Stimulated activated CD4-positive, alpha-beta T cell treated with anti-CD3 and anti-CD28 coated beads, Interleukin-4, amount 100 ng/mL, for 4 hours (primary cell): ENCODE data around the gene PNMA6F.

ENCODE experiments used
- DNase-seq, 2 experiments: peaks; one replicate each; pipeline ENCODE4 v3.0.0-alpha.2; 2020

PNMA6F gene

DNA sequence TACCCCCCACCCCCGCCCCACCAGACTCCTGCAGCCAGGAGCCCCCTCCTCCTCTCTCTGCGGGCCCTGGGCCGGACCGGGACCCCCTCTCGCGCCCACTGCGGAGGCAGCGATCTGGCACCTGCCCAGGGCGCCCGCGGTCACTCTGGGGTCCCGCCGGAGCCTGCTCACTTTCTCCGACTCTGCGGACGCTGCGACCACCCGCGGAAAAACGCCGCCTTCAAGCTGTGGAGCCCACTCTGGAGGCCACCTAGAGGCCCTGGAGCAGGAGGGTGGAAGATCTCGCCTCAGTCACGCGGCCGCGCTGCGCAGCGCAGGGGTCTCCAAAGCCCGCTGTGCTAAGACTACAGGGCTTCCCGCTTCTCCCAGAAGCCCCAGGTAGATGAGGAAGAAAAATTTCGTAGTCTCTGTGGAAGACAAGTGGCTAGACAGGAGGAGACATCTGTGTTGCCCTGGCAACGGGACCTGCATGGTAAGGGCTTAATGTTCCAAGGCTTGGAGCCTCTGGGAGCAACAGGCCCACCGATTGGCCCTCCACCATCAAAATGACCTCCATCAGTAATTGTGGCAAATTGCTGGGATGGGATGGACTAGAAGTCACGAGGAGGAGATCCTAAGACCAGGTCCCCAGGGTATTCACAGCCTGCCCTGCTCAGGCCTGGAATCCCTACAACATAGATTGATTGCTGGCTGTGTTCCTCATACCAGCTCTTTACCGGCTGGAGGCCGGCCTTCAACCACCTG, at the start of gene PNMA6F:
Gene PNMA6F (minus strand): TSS at position 387 of the 744 bp plus-strand sequence. CDS start 1,093 bp downstream, outside the sequence.
- DNase-seq = no peak

DNA sequence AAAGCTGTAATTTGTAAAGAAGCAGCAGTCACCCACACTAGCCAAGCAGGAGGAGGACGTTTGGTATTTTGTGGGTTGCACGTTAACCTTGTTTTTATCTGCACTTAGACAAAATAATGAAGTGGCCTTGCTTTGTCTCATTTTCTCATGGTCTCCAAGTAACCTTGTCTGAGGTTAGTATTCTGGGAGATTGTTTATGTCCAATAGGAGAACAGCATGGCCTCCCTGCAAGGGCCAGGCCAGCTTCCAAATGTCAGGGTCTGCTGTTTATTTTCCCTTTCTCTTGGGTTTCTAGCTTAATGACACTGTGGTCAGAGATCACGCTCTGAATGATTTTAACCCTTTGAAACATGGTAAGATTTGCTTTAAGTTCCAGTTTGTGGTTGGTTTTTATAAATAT, 49.7 kb upstream of the PNMA6F start:
- no peak for DNase-seq

DNA sequence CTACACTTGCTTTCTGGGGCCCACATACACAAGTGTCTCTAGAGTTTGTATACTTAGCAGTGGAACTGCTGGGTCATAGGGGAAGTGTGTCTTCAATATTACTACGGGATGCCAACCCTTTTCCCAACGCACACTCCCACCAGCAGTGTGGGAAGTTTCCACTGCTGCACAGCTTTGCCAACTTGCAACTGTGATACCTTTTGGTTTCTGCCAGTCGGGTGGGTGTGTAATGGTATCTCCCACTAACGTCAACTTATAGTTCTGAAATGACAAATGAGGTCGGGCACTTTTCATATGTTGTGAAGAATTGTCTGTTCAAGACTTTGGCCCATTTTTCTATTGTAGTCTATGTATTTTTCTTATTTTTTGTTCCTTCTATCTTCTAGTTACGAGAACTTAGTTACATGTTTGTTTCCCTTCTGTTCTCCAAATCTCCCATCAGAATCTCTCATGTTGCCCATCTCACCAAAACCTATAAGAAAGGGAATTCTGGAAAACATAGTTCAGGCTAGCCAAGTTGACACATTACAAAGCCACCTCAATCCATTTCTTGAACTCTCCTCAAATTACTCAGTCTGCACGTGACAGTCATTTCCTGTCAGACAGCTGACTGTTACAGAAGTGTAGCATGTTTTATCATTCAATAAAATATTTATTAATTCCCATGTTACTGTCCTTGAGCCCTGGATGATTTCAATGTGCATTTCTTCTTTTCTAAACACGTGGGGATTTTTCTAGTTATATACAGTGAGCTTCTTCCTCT, 48.9 kb upstream of the PNMA6F start:
- no peak for DNase-seq

DNA sequence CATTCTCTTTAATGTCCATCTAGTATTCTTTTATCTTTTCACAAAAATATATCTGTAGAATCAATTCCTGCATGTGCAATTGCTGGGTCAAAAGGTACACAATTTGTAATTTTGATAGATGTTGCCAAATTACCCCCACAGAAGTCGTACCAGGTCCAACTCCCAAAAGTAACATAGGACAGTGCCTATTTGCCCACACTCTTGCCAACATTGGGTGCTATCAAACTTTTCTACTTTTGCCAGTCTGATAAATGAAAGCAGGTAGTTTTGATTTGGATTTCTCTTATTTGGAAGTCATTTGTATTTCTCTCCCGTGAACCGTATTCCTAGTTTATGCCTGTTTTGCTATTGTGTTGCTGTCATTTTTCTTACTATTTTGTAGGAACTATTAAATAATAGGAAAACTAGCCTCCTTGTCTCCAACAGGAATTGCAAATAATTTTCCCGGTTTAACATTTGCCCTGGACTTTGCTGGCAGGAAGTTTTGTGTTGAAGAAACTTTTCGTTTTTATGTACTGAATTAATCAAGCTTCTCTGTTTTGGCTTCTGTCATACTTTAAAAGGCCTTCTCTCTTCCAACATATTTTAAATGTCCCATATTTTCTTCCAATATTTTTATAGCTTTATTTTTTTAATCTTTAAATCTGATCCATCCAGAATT, 45.4 kb upstream of the PNMA6F start:
- DNase-seq = no peak

DNA sequence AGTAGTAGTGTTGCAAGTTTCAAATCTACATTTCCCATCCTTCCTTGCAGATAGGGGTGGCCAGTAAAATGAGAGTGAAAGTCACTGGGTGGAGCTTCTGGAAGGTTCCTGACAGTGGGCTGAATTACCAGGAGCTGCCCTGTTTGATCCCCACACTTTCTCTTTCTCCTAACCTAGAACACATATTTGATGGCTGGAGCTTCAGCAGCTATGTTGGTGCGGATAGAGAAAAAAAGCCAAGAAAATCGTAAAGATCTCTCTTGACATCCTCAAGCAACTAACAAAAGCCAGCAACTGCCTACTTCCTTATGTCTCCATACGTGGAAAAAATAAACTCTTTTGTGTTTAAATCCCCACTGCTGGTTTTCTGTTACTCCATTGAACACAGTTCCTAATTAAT, 44.6 kb upstream of the PNMA6F start:
- no peak for DNase-seq

DNA sequence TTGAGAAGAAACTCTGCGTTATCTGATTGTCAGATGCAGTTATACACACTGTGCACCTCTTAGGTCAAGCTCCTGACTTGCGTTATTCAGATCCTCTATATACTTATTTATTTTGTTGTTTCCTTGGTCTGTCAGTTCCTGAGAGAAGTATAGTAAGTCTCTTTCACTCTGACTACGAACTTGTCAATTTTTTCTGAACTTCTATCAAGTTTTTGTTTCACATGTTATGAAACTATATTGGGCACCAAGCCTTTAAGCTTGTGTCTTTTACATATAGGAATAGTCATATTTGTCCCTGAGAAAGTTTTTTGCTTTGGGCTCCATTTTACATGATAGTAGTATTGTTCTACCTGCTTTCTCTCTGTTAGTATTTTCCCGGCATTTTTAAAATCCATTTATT, 44.1 kb upstream of the PNMA6F start:
- DNase-seq = no peak

DNA sequence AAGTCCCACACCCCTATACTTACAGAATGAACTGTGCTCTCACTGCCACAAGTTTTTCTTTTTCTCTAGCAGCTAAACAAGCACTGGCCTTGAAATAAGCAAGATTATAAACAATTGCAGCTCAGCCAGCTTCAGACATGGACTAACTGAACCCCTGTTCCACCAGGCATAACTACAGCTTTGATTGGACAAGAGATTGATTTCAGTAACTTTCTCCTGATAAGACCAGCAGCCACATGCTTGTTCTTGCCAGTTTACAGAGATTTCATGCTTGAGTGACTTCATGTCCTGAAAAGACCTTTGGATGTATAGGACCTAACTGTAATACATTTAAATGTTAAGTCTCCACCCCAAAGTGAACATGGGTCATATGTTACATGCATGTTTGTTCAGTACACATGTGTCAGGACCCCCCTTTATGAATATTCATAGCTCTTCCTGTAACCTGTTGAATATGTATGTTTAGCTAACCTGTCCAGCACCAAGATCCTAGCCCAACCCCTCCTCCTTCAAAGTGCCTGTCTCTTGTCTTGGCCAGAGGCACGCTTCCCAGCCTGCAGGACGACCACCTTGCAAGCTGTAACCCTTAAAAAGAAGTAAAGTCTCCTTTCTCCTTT, 40.3 kb upstream of the PNMA6F start:
- DNase-seq = no peak

DNA sequence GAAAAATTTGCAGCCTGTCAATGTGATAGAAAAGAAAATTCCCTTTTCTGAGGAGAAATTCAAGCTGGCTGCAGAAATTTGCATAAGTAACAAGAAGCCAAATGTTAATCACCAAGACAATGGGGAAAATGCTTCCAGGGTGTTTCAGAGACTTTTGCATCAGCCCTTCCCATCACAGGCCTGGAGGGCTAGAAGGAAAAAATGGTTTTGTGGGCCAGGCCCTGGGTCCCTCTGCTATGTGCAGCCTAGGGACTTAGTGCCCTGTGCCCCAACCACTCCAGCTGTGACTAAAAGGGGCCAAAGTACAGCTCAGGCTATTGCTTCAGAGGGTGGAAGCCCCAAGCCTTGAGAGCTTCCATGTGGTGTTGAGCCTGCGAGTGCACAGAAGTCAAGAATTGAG, 36.3 kb upstream of the PNMA6F start:
- DNase-seq = no peak

DNA sequence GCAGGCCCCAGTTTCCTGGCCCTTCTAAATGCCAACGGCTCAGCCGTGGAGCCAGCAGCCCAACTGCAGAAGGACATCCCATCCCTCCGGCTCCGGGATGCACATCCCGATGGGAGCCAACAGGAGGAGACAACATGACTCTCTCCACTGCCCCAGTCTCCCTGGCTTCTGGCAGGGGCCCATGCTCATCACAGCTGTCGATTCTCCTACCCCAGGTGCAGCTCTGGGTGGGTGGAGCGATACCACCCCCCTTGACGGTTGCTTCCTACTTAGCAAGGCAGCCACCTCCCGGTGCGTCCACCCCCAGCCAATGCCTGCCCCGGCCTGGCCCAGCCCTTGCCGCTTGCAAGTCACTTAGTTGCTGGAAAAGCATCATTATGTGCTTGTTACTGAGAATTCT, 31.8 kb upstream of the PNMA6F start:
- DNase-seq = no peak

DNA sequence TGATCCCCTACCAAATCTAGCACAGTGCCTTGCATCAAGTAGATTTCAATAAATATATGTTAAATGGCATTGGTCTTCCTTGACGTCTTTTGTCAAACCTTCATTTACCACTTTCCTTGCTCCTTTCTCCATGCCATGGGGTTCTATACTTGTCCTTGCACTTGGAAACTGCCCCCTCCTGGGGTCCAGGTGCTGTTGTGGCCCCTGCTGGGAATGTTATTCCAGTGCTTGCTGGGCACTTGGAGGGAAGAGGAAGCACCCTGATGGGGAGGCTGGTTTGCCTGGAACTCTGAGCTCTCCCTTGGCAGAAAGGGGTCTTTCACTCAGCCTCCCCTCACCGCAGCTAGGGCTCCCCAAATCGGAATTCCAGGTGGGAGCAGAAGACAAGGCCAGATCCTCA, 31.3 kb upstream of the PNMA6F start:
- no peak for DNase-seq

DNA sequence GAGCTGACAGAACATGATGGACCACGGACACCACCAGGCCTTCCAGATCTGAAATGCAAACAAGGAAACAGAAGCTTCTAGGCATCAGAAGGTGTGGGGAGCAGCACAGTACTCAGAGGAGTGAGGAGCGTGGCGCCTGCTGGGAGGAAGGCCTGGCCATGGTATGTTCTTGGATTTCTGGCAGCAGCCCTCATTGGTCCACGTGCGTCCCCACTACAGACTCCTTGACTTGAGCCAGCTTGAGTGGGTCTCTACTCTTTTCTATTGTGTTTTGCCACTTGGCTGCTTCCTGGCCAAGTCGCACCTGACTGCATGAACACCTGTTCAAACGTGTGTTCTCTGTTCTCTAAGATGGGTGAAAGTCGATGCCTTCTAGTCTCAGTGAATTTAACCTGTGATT, 30.4 kb upstream of the PNMA6F start:
- DNase-seq = no peak

DNA sequence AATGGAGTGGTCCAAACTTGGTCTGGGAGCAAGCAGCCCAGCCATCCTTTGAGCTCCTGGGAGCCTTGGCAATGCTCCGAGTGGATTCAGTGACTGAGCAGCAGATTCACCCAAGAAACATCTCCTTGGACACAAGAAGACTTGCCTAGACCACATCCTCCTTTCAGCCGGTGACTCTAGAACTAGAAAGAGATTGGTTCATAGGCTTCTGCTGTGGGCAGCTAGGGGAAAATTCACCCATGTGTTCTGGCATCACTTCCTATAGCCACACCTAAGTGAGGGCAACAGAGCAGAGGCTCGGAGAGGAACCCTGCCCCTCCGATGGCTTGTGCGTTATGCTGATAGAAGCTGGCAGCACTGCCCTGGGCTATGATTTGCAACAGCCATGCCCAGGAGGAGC, 28.4 kb upstream of the PNMA6F start:
- DNase-seq = no peak

DNA sequence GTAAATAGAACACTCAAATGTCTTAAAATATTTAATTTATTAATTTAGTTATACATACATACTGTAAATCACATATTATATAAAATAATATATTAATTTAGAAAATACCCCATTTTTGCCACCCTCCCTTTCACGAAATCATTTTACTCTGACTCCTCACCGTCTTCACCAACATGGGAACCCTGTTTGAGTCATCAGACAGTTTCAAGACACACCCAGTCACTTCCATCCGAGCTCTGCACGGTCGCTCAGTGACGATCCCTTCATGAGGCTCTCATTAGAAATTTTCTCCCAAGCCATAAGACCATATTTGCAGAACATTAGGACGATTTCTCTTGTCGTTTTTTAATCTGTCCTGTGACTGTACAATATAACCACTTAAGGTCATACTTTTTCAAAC, 26.9 kb upstream of the PNMA6F start:
- no peak for DNase-seq

DNA sequence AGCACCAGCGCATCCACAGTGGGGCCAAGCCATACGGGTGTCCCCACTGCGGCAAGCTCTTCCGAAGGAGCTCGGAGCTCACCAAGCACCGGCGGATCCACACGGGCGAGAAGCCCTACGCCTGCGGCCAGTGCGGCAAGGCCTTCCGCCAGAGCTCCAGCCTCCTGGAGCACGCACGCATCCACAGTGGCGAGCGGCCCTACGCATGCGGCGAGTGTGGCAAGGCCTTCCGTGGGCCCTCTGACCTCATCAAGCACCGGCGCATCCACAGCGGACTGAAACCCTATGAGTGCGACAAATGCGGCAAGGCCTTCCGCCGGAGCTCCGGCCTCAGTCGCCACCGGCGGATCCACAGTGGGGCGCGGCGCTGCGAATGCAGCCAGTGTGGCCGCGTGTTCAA, 26.0 kb upstream of the PNMA6F start:
- no peak for DNase-seq

DNA sequence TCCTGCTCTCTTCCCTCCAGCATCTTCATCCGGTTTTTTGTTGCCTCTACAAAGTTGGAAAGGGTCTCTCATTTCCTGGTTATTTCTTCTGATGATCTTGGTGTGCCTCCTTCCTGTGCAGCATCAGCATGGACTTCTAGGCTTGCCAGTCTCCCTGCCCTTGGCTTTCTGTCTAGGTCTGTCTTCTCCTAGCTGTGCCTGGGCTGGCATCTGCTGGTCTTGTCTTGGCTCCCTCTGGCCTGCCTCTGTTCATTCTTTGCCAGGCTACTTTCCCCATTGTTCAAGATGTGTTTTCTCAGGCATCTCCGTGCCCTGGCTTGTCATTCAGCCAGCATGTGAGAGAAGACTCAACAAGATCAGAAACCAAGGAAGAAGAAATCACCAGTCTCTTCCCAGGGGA, 22.1 kb upstream of the PNMA6F start:
- no peak for DNase-seq

DNA sequence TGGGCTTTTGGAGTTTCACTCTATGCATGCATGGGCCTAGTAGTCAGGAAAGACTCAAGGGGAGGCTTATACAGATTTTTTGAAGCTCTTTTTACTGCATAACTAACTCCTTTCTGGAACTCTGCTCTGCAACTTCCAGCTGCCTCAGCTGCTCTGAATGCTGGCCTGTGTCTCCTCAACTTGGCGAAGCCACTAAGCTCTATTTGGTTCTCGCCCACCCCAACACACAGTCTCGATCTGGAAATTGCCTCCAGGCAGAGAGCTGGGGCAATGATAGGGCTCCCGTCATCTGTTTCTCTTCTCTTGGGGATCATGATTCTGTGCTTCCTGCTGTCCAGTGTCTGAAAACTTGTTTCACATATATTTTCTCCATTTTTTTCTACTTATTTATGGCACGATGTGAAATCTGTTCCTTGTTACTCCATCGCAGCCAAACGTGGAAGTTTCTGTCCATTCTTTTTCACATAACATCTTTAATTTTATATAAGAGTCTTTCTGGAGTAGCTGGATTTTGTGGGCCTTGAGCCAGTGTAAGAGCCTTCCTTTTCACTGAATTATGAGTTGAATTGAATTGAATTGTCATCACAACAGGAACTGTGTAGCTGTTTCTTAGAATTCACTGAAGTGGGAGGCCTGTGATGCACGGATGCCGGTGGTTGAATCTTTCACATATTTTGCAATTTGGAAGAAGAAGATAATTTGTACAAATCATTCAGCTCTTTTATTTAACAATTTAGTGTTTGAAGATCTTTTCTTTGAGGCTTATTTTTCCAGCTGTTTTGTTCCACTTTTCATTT, 21.4 kb upstream of the PNMA6F start:
- no peak for DNase-seq

DNA sequence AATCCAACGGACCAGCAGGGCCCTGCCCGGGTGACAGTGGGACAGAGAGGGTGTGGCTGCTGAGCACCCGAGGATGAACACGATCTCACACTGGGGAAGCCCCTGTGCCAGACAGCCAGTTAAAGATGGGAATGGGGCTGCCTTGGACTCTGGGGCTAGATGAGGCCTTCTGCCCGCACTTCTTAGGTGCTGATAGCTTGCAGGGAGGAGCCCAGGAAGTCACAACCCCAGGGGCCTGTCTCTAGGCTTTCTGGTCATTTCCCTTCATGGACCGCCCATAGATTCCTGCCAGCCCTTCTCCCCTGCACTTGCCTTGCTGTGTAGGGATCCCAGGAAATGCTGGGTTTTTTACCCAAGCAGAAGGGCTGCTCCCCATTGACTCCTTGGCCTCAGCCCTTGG, 18.5 kb upstream of the PNMA6F start:
- no peak for DNase-seq

DNA sequence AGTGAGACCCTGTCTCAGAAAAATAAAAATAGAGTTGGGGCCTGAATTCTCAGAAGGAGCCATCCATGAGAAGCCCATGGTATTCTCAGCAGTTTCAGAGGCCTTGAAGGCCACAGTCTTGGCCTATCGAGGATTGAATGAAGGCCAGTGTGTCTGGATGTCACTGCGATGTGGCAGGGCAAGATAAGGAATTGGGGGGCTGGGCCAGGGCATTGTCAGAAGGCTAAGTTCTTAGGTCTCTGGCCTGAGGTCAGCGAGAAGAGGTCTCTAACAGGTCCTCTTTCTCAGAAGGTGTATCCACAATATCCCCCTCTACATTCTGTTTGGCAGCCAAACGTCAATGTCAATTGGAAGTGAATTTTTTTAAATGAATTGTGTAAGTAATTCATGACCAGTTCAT, 18.1 kb upstream of the PNMA6F start:
- DNase-seq = no peak

DNA sequence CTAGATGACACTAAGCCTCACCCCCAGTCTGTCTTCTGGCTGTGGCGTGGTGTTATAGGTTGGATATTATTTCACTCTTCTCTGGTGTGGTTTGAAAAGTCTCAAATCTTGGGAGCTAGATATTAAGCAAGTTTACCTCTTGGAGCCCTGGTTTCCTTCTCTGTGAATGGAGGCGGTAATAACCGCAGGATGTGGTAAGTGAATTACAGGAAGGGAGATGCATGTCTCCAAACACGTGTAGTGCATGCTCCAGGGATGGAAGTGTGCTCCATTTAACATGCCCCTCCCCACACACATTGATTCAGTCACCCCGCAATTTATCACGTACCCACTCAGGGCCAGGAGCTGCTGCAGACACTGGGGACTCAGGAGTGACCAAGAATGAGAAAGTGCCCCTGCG, 17.3 kb upstream of the PNMA6F start:
- no peak for DNase-seq

DNA sequence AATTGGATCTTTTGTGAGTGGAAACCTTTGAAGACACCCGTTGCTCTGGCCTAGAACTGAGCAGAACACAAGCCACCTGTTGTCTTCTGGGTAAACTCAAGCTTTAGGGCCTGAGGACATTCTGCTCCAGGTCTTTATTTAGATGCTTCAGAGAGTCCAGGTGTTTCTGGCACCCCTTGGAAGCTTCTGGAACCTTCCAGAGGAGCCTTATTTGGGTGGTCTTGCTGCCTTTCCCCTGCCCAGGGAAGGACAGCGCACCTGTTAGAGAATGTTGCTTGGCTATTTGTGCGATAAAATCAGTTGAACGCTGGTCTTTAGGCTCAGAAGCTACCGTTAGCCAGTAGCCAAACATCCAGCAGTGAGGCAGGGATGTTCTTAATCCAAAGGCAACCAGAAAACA, 15.4 kb upstream of the PNMA6F start:
- DNase-seq = no peak

DNA sequence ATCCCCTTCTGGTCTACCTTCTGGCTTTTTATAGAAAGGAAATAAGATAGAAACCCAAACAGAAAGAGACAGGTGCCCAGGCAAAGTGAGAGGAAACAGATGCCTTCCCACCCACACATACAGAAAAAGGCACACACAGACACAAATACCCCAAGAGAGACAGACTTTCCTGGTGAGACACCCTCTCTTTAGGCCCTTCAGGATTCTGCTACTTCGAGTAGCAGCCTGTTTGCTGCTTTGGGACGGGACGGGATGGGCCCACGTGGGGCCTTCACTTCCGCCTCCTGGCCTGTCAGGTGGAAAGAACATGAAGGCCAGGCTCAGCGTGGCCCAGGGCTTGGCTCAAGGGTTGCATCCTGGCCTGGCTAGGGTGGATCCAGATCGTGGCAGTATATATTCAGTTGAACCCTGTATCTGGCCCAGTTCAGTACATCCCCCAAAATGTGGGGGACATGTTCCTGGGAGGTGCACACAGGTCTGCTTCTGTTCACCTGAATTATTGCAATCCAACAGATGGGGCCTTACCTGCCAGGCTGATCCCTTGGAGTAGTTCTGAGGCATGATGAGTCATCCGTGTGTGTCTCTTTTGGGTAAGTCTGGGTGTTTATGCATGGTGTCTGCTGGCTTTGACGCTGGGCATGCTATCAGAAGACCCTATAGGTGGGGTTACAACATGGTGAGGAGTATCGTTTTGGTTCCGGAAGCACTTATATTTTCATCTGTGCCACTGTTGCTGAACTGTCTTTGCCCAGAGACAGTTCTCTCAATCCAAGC, 14.7 kb upstream of the PNMA6F start:
- DNase-seq = no peak
